ENCODE results near the gene KDM1B.
"Not testable (repeated sequence)": the region's sequence is repeated elsewhere in the genome, so short reads cannot be mapped to it uniquely, and the experiment has no call there.

KDM1B gene

DNA sequence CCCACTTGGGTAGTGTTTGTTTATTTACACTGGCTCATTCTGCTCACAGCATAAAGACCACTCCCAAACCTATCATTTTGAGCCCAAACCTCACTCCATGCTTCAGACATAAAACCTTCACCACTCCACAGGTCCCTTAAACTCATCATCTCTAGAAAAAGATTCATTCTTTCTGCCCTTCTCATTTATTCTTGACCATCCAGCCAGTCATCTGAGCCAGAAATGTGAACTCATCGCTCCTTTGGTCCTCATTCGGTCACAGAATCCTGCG, 12.7 kb upstream of the KDM1B start:
- Histone ChIP-seq H3K36me3 (ENCODE audit: insufficient read depth) (no peaks in the 10 kb centered on the region), H3K27ac (no peak overlapping the region)

DNA sequence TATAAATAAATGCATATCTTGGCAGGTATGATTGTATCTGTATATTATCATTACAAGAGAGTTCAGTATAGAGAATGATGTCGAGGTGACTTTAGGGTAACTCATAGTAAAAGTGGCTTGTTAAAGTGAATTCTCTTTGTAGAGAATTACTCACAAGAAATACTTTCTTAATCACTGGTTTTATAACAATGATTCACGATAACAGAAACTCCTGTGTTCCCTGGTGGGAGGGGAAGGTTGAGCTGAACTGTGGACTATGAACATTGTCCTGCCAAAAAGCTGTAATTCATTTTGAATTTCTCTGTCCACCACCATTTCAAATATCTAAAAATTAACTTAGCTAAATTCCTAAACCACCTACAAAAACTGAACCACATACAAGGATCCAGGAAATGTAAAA, 8.1 kb upstream of the KDM1B start:
- H3K27ac ChIP-seq, result no peak overlapping the region
- H3K4me2 ChIP-seq, result no peak overlapping the region

More for the DNA sequence above, 12.7 kb upstream of the KDM1B start:
- TF ChIP-seq, protein P1, sequence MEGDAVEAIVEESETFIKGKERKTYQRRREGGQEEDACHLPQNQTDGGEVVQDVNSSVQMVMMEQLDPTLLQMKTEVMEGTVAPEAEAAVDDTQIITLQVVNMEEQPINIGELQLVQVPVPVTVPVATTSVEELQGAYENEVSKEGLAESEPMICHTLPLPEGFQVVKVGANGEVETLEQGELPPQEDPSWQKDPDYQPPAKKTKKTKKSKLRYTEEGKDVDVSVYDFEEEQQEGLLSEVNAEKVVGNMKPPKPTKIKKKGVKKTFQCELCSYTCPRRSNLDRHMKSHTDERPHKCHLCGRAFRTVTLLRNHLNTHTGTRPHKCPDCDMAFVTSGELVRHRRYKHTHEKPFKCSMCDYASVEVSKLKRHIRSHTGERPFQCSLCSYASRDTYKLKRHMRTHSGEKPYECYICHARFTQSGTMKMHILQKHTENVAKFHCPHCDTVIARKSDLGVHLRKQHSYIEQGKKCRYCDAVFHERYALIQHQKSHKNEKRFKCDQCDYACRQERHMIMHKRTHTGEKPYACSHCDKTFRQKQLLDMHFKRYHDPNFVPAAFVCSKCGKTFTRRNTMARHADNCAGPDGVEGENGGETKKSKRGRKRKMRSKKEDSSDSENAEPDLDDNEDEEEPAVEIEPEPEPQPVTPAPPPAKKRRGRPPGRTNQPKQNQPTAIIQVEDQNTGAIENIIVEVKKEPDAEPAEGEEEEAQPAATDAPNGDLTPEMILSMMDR (conservative IDR thresholded peaks at IDR 0.05; ENCODE audit: low read depth, low read length), result no peak
- H3K9ac ChIP-seq, result no peak overlapping the region
- no peaks in the 10 kb centered on the region for H3K79me2 ChIP-seq (ENCODE audit: insufficient read depth, low read depth)
- no peaks in the 10 kb centered on the region for H3K4me1 ChIP-seq (ENCODE audit: low read depth, poor library complexity, severe bottlenecking)
- no peaks in the 10 kb centered on the region for H3K27me3 ChIP-seq (ENCODE audit: insufficient read depth, low read depth)
- no peak overlapping the region for H3K4me2 ChIP-seq
- H4K20me1 ChIP-seq (ENCODE audit: insufficient read depth), result no peaks in the 10 kb centered on the region
- no peak overlapping the region for H2AFZ ChIP-seq (ENCODE audit: low read depth)
- H3K4me3 ChIP-seq (IDR thresholded peaks at IDR 0.05; ENCODE audit: insufficient read depth, low read depth, low read length), result no peak overlapping the region

DNA sequence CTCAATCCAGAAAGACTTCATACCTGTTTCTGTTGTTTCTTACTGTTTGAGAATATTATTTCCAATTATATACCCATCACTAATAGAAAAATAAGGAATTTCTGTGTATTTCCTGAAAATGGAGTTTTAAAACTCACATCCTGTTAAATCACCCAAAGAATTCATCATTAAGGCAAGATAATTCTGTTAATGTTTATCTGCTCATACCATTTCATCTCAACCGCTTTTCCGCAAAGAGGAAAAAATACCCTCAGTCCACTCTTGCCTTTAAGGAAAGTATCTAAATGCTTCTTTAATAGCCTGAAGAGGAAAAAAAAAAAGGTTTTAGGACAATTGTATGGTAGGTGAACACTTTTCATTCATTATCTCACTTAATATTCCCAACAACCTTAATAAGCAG, 7.6 kb upstream of the KDM1B start:
- no peaks in the 10 kb centered on the region for H3K36me3 ChIP-seq (ENCODE audit: insufficient read depth)
- no peak overlapping the region for H3K4me3 ChIP-seq (IDR thresholded peaks at IDR 0.05; ENCODE audit: insufficient read depth, low read depth, low read length)
- no peak overlapping the region for H2AFZ ChIP-seq (ENCODE audit: low read depth)
- H3K4me2 ChIP-seq, result no peak overlapping the region
- no peaks in the 10 kb centered on the region for H3K79me2 ChIP-seq (ENCODE audit: insufficient read depth, low read depth)
- no peaks in the 10 kb centered on the region for H4K20me1 ChIP-seq (ENCODE audit: insufficient read depth)
- H3K9ac ChIP-seq, result no peak overlapping the region
- TF ChIP-seq, protein P1 (conservative IDR thresholded peaks at IDR 0.05; ENCODE audit: low read depth, low read length), result no peak
- peaks cover 17% of the 10 kb centered on the region for H3K4me1 ChIP-seq (ENCODE audit: low read depth, poor library complexity, severe bottlenecking)
- H3K27ac ChIP-seq, result no peak overlapping the region
- H3K27me3 ChIP-seq (ENCODE audit: insufficient read depth, low read depth), result no peaks in the 10 kb centered on the region

More for the DNA sequence above, 8.1 kb upstream of the KDM1B start:
- H2AFZ ChIP-seq (ENCODE audit: low read depth), result no peak overlapping the region
- H4K20me1 ChIP-seq (ENCODE audit: insufficient read depth), result no peaks in the 10 kb centered on the region
- H3K9ac ChIP-seq, result no peak overlapping the region
- TF ChIP-seq, protein P1 (conservative IDR thresholded peaks at IDR 0.05; ENCODE audit: low read depth, low read length), result no peak
- H3K4me3 ChIP-seq (IDR thresholded peaks at IDR 0.05; ENCODE audit: insufficient read depth, low read depth, low read length), result no peak overlapping the region
- H3K4me1 ChIP-seq (ENCODE audit: low read depth, poor library complexity, severe bottlenecking), result peaks cover 12% of the 10 kb centered on the region
- H3K79me2 ChIP-seq (ENCODE audit: insufficient read depth, low read depth), result no peaks in the 10 kb centered on the region
- H3K27me3 ChIP-seq (ENCODE audit: insufficient read depth, low read depth), result no peaks in the 10 kb centered on the region
- H3K36me3 ChIP-seq (ENCODE audit: insufficient read depth), result no peaks in the 10 kb centered on the region

DNA sequence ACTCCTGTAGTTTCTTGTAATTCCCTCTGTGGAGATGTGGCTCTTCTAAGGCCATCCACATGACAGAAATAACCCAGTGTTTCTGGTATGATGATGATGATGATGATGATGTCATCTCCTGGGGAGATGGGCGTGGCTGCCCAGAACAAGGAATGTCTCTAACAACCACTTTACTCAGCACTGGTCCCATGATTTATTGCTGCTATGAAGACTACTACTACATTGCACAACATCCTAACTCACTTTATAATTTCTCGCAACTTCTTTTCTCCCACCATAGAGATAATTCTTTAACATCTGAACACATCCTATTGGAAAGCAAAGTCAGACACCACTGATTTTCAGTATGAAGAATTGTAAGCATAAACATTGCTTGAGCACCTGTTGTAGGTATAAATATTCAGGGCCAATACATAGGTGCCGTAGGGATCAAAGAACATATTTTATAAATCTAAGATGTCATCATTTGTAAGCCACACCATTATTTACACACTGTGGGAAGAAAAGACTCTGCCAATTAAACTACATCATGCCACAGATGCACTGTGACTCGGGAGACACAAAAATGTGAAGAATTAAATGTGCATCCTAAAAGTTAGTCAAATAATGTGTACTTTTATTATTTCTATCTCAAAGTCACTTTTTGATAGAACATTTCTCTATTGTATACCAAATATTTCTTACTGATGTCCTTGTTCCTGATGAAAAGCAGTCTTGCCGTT, 6.8 kb upstream of the KDM1B start:
- Histone ChIP-seq H3K27me3 (ENCODE audit: insufficient read depth, low read depth) (no peaks in the 10 kb centered on the region), H3K4me3 (IDR thresholded peaks at IDR 0.05; ENCODE audit: insufficient read depth, low read depth, low read length) (no peak overlapping the region), H4K20me1 (ENCODE audit: insufficient read depth) (no peaks in the 10 kb centered on the region), H3K36me3 (ENCODE audit: insufficient read depth) (no peaks in the 10 kb centered on the region), H3K4me1 (ENCODE audit: low read depth, poor library complexity, severe bottlenecking) (peaks cover 25% of the 10 kb centered on the region), H3K27ac (no peak overlapping the region), H2AFZ (ENCODE audit: low read depth) (no peak overlapping the region), H3K79me2 (ENCODE audit: insufficient read depth, low read depth) (no peaks in the 10 kb centered on the region), H3K9ac (no peak overlapping the region), H3K4me2 (no peak overlapping the region)
- TF ChIP-seq, protein P1 (conservative IDR thresholded peaks at IDR 0.05; ENCODE audit: low read depth, low read length), result no peak

DNA sequence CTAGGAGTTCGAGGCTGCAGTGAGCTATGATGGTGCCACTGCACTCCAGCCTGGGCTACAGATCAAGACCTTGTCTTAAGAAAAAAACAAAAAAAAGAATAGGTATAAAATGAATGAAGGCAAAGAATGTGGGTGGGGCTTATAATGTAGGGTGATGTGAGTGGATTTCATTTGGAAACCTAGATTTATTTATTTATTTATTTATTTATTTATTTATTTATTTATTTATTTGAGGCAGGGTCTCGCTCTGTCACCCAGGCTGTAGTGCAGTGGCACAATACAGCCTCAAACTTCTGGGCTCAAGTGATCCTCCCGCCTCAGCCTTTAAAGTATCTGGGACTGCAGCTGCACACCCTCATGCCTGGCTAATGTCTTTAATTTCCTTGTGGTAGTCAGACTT, 3.8 kb upstream of the KDM1B start:
- not testable (repeated sequence) for H3K27ac ChIP-seq

More for the DNA sequence above, 3.8 kb upstream of the KDM1B start:
- not testable (repeated sequence) for H3K4me2 ChIP-seq; H4K20me1 ChIP-seq (ENCODE audit: insufficient read depth); H3K36me3 ChIP-seq (ENCODE audit: insufficient read depth); H2AFZ ChIP-seq (ENCODE audit: low read depth); H3K79me2 ChIP-seq (ENCODE audit: insufficient read depth, low read depth); H3K27me3 ChIP-seq (ENCODE audit: insufficient read depth, low read depth); H3K9ac ChIP-seq; H3K4me3 ChIP-seq (IDR thresholded peaks at IDR 0.05; ENCODE audit: insufficient read depth, low read depth, low read length)
- peaks cover 36% of the 10 kb centered on the region for H3K4me1 ChIP-seq (ENCODE audit: low read depth, poor library complexity, severe bottlenecking)

Measured in KMS-11 (cell line).